ENCODE results near the gene LRTM2.

The LRTM2 gene

GRCh38 chr12:1847411-1847810, 27.0 kb downstream of the LRTM2 start:
- Histone ChIP-seq H3K4me3 (replicated peaks; ENCODE audit: insufficient read depth, low read length) (no peak overlapping the region), H3K27ac (replicated peaks) (no peak overlapping the region), H3K27me3 (ENCODE audit: insufficient read depth, poor library complexity, severe bottlenecking) (no peaks in the 10 kb centered on the region)
- TF ChIP-seq REST (IDR thresholded peaks at IDR 0.05; ENCODE audit: insufficient replicate concordance, low read depth), result no peak
- no peak for TF ChIP-seq CTCF (IDR thresholded peaks at IDR 0.05; ENCODE audit: insufficient read depth, low read length)
- no peak for TF ChIP-seq POLR2AphosphoS5 (IDR thresholded peaks at IDR 0.05; ENCODE audit: low read depth)
- no peak for TF ChIP-seq SPI1 (IDR thresholded peaks at IDR 0.05; ENCODE audit: borderline replicate concordance, low read depth)
- no peak for TF ChIP-seq GABPA (IDR thresholded peaks at IDR 0.05; ENCODE audit: low read depth)
- DNase-seq (ENCODE audit: low read depth in 1 of 2, low spot score in 1 of 2), result no peak

- DNase-seq (ENCODE audit: low read depth in 1 of 2, low spot score in 1 of 2), result no peak
- Histone ChIP-seq H3K27me3 (ENCODE audit: insufficient read depth, poor library complexity, severe bottlenecking) (no peaks in the 10 kb centered on the region), H3K27ac (replicated peaks) (no peak overlapping the region), H3K4me3 (replicated peaks; ENCODE audit: insufficient read depth, low read length) (no peak overlapping the region)
- TF ChIP-seq REST (IDR thresholded peaks at IDR 0.05; ENCODE audit: insufficient replicate concordance, low read depth), result no peak
- no peak for TF ChIP-seq CTCF (IDR thresholded peaks at IDR 0.05; ENCODE audit: insufficient read depth, low read length)
- no peak for TF ChIP-seq SPI1 (IDR thresholded peaks at IDR 0.05; ENCODE audit: borderline replicate concordance, low read depth)
- TF ChIP-seq GABPA (IDR thresholded peaks at IDR 0.05; ENCODE audit: low read depth), result no peak
- TF ChIP-seq POLR2AphosphoS5 (IDR thresholded peaks at IDR 0.05; ENCODE audit: low read depth), result no peak
Observed at GRCh38 chr12:1848146-1848545, 27.8 kb downstream of the LRTM2 start.

- H3K27me3 ChIP-seq (ENCODE audit: insufficient read depth, poor library complexity, severe bottlenecking), result no peaks in the 10 kb centered on the region
- TF ChIP-seq REST (IDR thresholded peaks at IDR 0.05; ENCODE audit: insufficient replicate concordance, low read depth), result no peak
- no peak for TF ChIP-seq POLR2AphosphoS5 (IDR thresholded peaks at IDR 0.05; ENCODE audit: low read depth)
- TF ChIP-seq SPI1 (IDR thresholded peaks at IDR 0.05; ENCODE audit: borderline replicate concordance, low read depth), result no peak
- no peak for TF ChIP-seq GABPA (IDR thresholded peaks at IDR 0.05; ENCODE audit: low read depth)
- TF ChIP-seq CTCF (IDR thresholded peaks at IDR 0.05; ENCODE audit: insufficient read depth, low read length), result no peak
- no peak overlapping the region for H3K27ac ChIP-seq (replicated peaks)
Observed at GRCh38 chr12:1848745-1849144, 28.4 kb downstream of the LRTM2 start.

More at GRCh38 chr12:1848745-1849144, 28.4 kb downstream of the LRTM2 start:
- no peak overlapping the region for H3K4me3 ChIP-seq (replicated peaks; ENCODE audit: insufficient read depth, low read length)
- no peak for DNase-seq (ENCODE audit: low read depth in 1 of 2, low spot score in 1 of 2)

All from HL-60 (cell line).